Stimulated activated CD8-positive, alpha-beta memory T cell treated with anti-CD3 and anti-CD28 coated beads, Interleukin-4, amount 100 ng/mL, for 48 hours (primary cell): ENCODE data around the gene DLG2.
"Not testable (repeated sequence)": the region's sequence is repeated elsewhere in the genome, so short reads cannot be mapped to it uniquely, and the experiment has no call there.

Source experiments
- DNase-seq: peaks from one replicate; pipeline ENCODE4 v3.0.0-alpha.2; 2020

Gene DLG2

DNA sequence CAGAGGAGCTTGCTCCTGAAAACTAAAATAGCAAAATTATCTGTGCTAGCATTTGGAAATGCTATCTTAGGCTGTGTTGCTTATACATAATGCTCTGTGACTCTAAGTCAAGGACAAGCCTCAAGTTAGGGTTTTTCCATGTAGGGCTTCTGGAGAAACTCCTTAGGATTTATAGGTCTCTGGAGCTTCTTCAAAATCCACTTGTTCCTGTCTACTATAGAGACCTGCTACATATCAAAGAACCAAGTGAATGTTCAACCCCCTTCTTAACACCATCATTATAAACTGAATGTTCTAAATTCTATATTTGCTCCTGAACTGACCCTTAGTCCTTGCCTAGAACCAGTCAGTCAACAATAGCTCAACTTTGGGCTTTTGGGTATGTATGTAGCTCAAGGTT lies 1817.9 kb downstream of the DLG2 start:
- DNase-seq, result no peak

DNA sequence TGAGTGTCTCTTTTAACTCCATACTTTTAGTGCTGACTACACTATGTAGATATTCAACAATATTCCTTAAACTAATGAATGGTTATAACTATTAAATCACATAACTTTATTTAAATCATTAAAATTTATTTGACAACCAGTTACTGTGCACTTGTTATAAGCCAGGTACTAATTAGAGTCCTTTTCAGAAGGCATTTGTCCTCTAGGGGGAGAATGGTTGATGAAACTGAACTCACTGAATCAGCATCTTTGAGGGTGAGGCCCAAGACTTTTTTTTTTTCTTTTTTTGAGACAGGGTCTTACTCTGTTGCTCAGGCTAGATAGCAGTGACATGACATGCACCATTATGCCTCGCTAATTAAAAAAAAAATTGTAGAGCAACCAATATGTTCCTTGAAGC lies 1825.3 kb downstream of the DLG2 start:
- no peak for DNase-seq

DNA sequence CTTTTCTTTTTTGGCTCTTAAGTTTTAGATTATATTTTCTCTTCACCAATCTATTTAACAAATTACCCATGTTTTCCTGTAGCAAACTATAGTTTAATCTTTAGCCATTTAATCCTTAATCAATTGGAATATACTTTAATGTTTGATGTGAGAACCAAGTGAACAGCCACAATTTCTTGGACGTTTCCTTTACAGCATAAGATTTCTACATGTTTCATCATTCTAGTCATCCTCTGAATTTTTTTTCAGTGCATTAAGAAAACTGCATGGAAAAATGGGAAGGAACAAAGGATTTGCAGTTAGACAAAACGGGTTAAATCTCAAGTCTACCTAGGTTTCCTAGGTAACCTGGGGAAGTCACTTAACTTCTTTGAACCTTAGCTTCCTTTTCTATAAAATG lies 1833.8 kb downstream of the DLG2 start:
- DNase-seq, result no peak

DNA sequence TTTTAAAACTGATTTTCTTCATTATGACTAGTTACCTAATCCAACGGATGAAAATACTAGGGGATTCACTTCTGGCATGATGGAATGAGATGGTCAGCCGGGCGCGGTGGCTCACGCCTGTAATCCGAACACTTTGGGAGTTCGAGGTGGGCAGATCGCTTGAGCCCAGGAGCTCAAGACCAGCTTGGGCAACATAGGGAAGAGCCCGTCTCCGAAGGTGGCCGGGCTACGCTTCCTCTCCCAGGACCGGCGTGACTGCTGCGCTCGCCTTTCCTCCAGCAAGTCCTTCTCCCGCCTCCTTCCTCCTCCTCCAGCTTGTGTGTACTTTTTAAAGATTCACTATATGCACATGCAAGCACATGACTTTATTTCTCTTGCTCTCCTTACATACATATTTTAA lies 1835.6 kb downstream of the DLG2 start:
- no peak for DNase-seq

DNA sequence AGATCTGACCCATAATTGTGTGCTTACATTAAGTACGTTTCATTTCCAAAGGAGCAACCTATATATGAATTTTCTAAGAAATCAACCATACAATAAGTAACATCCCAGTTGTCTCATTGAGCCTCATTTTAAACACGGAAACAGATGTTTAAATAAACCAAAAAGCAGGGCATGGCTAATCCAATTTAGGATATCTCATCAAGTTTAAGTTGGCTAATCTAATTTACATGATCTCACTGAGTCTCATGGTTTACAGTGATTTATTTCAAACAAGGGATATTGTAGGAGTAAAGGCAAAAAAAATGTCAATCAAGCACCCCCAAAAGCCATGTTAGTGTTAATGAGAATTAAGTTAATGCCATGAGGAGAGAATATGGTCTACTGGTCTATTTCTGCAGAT lies 1841.2 kb downstream of the DLG2 start:
- no peak for DNase-seq

DNA sequence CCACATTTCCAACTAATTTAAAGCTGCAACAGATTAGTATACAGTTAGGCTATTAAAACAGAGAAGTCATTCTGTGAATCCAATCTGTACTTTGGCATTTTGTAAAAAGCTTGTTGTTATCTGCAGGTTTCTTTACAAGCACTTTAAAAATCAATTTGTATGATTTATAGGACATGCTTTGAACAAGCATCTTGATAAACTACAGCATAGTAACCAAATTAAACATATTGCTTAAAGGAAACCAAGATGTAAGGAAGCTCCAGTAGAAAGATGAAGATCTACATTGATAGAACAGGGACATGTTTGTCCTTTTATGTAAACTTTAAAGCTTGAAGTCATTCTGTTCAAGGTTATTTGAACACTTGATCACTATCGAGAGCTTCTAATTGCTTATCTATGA lies 1842.7 kb downstream of the DLG2 start:
- no peak for DNase-seq

DNA sequence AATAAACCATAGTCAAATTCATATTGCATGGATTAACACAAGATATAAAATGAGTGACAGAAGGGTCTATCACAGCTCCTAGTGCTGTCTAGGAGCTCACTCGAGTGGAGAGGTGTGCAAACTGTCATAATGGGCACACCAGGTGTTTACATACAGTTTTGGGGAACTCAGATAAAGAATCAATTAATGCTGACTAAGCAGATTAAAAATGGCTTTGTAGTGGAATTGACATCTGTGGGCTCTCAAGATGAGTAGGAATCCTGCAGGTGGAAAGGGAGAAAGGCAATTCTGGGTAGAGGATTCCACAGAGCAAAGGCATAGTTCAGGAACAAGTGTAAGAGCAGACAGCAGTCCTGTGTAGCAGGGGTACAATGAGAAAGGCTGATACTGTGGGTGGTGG lies 1844.8 kb downstream of the DLG2 start:
- DNase-seq, result no peak

DNA sequence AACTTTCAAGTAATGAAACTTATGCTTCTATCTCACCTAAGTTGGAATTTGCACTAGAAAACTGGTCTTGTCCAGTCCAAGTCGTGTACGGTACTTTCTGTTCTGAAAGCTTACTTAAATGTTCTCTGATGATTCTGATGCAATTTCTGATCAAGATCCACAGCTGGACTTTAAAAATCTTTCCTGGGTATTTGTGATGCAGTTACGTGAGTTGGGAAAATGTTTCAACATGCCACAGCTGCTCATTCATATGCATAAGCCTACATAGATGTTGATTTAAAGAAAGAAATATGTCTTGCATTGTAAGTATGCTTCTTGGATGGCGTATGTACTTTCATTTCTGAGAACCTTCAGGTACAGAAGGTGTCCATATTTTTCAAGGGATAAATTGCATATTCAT lies 1847.3 kb downstream of the DLG2 start:
- DNase-seq, result no peak

DNA sequence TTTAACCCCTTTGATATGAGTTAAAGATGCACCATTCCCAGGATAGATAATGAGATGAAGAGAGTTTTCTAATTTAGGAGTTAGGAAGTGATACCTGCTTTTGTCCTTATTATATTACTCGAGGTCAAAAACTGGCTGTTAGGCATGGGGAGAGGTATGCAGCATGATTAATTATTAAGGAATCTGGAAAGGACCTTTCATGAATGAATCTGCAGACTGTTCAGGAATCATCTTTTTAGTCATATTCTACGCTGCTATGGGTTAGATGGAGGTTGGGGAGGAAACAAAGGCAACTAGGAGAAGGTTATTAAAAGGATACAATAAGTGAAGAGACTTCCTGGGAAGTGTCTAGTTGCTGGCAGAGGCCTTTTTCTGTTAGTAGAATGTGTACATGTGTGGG lies 1848.5 kb downstream of the DLG2 start:
- no peak for DNase-seq

DNA sequence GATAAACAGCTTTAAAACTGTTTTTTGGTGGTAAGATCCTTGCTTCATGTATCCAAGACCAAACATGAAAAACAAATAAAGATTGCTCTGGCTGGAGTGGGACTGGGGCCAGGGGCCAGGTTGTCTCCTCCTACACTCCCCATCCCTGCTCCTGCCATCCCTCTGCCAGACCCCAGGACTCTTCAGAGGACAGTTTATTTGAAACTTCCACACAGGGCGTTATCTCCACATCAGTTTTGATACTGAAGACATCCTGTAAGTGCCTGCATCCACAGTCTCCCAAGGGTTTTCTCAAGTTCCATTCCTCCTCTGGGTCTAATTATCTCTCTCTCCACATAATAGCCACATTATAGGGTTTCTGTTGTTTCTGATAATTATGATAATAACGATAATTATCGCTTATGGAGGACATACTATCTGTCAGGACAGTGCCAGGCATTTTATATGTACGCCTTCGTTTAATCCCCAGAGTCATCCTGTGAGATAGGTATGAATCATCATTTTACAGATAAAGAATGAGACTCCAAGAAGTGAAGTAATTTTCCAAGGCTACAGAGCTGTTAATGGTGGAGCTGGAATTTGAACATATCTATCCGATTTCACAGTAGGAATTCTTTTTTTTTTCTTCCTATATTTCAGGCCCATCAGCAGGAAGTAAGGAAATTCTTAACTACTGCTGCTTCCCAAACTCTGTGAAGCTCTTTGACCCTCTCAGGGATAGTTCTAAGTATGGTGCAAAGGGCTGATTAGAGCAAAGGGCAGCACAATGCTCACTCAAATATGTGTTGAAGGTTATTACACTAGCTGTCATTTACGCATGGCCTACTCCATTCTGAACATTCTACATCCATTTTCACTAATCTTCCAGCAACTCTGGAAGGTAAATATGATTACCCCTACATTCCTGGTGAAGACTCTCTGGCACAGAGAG lies 1852.9 kb downstream of the DLG2 start:
- no peak for DNase-seq

DNA sequence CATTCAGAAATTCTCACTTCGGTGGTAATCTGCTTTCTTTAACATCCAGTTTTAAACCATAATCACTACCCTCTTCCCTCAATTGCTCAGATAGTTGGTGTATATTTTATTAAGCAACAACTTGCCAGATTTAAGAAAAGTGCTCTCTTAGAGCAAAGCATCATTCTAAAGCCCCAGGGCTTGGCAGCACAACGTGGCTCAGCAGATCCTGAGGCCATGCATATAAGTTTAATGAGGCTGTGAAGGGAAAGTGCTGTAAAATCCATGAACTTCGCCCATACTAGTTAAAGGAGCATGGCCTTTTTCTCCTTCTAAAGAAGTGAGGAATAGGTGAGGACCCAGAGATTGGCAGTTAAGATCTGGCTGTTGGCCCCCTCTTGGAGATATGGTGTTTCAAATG lies 1858.7 kb downstream of the DLG2 start:
- DNase-seq, result no peak

DNA sequence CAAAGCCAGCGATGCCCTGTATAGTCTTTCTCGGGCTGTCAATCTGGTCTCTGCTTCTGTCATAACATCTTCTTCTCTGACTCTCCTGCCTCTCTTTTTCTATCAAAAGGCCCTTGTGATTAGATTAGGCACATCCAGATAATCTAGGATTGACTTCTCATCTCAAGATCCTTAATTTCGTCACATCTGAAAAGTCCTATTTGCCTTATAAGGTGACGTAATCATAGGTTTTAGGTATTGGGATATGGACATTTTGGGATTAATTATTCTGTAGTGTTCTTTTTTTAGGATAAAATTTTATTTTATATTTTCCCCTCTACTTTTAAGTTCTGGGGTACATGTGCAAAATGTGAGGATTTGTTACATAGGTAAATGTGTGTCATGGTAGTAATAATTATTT lies 1860.2 kb downstream of the DLG2 start:
- DNase-seq, result no peak

DNA sequence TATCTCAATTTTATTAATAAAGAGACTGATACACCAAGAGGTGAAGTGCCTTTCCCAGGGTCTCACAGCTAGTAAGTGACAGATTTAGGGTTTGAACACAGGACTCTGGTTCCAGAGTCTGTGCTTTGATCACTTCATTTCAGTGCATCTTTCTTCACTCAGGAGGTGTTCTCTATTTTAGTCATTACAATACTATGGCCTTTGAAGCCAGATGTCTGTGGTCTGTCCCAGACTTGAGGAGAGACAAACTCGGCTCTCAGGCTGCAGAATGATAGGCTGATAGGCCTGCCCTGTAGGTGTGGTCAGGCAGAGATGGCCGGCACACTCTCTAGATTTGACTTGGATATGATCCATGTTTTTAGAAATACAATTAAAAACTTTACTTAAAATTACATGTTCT lies 1862.5 kb downstream of the DLG2 start:
- no peak for DNase-seq

DNA sequence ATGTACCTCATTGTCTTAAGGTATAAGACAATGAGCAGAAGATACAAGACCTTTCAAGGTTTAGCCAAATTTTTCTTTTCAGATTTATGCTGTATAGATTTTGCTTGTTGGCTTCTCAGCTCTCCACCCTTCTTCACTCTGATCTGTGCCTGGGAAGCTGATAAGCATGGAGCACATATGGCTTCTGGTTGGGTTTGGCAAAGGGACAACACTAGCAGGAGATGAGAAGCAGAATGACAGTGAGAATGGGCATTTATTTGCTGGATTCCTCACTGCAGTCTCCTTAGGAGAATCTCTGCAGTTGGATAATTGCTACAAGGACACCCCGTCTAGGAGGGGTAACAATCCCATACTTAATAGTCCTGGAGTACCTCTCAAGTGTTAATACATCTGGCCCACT lies 1866.2 kb downstream of the DLG2 start:
- DNase-seq, result no peak

DNA sequence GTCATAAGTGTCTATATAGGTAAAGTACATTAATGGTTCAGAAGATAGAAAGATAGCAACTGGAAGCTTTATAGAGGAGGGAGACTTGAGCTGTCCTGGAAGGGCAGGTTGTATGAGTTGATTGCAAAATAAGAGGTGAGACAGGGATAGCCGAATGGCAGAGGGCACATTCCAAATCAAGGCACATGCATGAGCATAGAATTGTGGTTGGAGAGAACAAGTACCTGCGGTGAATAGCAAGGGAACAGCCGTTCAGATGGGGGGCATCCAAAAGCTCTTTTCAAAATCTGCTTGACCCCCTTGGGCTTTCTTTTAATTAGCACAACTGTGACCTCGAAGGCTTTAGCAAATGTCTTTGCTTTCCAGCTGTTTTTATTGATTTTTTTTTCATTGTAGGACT lies 1868.0 kb downstream of the DLG2 start:
- no peak for DNase-seq

DNA sequence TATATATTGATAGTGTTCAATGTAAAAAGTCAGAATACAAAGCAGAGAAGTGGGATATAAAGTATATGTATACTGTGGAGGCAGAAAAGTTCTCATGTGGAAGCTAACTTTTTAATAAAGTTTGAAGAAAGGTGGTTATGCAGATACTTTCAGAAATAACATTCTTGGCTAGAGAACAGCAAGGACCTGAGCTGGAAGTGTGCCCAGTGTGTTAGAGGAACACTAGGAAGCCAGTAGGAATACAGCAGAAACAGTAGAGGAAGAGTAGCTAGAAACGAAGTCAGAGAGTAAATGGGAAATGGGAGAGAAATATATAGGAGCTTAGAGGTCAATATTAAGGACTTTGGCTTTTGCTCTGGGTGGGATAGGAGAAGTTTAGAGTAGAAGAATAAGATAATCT lies 1876.1 kb downstream of the DLG2 start:
- no peak for DNase-seq

DNA sequence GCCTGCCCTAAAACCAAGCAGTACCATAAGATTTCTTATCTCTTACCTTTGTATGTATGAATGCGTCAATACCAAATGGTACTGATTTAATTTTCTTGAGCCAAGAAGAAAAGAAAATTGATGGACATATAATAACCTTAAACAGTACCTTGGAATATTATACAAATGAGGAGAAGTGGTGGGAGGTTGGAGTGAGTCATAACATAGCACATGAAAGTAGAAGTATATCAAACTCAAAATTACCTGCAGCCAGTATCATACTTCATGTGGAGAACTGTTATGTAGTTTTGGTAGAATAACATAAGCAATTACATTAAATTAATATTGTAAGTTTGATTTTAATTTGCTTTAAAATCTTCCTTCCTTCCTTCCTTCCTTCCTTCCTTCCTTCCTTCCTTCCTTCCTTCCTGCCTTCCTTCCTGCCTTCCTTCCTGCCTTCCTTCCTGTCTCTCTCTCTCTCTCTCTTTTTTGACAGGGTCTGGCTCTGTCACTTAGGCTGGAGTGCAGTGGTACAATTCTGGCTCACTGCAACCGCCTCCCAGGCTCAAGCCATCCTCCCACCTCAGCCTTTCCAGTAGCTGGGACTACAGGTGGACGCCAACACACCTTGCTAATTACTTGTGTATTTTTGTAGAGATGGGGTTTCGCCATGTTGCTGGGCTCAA lies 1880.1 kb downstream of the DLG2 start:
- no peak for DNase-seq

DNA sequence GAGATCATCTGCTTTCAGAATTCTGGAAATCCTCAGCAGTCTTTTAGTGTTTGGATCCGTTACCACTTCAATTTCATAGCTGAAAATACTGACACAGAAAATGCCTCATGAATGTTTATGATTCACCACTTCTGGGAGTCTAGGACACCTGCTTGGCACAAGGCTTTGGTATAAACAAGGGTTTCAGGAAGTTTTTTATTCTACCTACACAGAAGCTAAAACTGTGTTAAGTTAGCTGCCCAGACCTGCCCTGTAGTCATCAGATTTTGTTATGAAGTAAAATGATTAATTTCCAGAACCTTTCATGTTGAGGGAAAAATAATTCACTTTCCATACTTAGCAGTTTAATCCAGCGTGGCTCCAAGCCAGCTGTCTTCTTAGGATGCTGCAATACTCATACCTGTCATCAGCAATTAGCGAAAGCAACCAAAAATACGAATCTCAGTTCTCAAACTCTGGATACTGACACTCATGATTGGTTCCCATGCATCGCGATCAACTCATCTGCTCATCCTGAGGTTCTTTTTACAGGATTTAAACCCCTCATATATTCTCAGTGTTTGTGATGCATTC lies 1882.4 kb downstream of the DLG2 start:
- no peak for DNase-seq

DNA sequence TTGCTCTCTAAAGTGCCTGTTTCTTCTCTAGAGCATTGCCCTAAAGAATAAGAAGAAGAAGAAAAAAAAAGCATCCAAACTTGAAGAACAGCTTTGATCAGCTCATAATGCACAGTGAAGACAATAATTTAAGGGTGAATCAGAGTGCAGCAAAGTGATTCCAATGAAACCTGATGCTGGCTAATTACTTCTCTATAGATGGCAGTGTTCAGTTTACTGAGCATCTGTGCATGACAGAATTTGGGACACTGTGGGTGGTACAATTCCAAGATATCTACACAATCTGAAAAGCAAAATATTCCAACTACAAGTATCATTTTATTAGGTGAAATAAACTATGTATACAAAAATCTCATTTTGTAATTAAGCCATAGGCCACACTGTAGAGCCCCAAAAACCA lies 1890.5 kb downstream of the DLG2 start:
- DNase-seq, result no peak

DNA sequence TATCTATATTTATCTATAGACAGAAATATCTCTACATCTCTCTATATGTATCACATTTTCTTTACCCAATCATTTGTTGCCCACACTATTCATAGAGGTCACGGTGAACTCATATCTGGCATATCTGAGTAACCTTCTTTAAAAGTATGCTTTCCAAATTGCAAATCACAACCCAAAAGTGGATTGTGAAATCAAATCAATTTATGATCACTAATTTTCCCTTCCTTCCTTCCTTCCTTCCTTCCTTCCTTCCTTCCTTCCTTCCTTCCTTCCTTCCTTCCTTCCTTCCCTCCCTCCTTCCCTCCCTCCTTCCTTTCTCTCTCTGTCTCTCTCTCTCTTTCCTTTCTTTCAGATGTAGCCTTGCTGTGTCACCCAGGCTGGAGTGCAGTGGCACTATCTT lies 1893.0 kb downstream of the DLG2 start:
- DNase-seq, result no peak

DNA sequence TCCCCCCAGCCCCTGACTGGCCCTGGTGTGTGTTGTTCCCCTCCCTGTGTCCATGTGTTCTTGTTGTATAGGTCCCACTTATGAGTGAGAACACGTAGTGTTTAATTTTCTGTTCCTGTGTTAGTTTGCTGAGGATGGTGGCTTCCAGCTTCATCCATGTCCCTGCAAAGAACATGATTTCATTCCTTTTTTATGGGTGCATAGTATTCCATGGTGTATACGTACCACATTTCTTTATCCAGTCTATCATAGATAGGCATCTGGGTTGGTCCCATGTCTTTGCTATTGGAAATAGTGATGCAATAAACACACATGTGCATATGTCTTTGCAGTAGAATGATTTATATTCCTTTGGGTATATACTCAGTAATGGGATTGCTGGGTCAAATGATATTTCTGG lies 1895.9 kb downstream of the DLG2 start:
- DNase-seq, result not testable (repeated sequence)

DNA sequence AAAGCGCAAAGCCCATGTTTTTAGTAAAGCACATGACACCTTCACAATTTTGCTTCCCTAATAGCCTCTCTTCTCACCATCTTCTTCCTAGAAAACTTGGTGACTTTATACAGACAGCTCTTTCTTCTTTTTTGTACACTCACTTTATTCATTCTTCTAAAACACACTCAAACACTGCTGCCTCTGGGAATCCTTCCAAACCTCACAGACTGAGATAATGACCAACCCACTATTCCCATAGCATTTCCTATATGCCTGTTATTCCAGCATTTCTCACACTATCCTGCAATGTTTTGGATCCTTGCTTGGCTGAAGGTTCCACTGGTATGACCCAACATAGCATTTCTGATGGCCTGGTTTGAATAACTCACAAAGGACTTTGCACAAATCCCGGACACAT lies 1898.9 kb downstream of the DLG2 start:
- DNase-seq, result no peak

DNA sequence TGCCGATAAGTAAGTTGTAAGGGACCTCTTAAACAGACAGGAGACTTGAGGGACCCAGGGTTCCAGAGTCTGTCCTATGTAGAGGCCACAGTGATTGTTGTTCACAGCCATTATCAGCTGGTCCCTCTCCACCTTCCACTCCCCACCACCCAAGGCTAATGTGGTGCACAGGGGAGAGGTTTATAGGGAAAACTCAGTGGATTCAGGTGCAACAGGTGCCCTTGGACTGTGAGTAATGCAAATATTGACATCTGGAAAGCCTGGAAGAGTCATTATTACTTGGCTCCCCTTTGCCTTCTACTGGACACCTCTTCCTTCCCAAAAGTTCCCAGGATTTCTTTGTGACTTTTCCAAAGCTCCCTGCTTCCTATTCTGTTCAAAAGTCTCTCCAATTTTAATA lies 1899.9 kb downstream of the DLG2 start:
- DNase-seq, result no peak

DNA sequence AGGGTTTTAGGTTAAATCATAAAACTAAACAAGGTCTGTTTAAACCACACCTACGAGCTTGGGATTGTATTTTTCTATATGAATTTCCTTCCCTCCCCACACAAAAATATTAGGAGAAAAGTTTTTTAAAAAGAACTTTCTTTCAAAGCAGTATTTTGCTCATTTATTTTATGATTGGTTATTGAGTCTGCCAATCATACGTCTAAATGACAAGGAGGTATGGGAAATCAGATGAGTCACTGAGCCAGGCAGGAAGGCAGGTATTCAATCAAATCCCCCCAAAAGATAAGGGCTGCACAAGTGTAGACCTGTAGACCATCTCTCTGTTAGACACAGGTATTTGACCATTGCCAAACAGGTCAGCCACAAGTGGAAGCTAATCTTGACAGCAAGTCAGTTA lies 1900.8 kb downstream of the DLG2 start:
- DNase-seq, result no peak
